Amygdala (tissue), 56 donors: ENCODE results near the gene AUTS2.

ENCODE experiments used
- DNase-seq, 56 donors: peaks; one replicate each; lab custom pipeline; 2025; lab: John Stamatoyannopoulos, UW

Gene AUTS2

DNA sequence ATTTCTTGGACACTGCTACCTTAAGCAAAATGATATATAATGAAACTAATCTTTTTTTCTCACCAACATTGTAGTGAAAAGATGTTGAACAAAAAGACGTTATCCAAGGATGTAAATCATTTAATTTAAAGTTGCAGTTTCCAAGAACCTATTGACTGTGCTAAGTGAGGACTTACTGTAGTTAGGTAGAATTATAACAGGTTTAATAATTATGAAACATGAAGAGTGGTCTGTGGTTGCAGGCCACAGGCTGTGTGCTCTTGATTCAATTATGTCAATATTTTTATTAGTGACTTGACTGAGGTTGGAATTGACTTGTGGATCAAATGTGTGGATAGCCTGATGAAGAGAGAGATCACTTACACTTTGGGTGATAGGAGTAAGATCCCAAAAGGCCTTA lies 478.1 kb downstream of the AUTS2 start:
- DNase-seq = no peak

DNA sequence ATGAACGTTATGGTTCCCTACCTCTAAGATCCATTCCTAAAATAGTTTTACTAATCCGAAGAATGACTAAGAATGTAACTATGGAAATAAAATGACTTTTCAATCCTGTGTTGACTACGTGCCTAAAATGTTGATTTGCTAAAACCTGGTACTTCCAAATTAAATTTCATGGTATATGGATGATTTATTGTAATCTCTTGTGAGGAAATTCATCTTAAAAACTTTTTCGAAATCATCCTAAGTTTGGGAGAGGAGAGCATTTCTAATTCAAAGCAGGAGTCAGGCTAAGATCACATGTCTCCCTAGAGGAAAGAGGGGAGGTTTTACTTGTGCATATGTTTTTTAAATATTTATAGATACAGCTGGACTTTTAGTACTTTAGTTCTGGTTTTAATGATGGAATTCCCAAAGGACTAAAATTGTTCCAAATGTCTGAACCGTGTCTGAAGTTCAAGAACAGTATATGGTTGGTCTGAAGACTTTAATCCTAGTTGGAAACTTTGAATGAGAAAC lies 483.9 kb downstream of the AUTS2 start:
- no peak for DNase-seq

DNA sequence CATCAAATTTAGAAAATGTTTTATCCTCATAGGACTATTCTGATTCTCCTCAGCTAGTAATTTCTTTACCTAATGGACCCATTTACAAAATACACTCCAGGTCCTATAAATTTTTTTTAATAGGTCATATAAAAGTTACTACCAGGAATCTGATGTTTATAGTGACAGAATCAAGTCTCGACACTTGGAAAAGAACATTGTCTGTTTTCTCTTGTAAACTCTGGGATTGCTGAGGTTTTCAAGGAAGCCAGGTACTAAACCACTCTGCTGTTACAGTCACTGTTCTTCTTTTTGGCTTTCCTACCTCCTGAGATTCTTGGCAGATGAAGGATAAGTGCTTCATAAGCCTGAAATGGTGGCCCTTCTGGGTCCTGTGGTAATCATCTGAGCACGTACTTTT lies 493.1 kb downstream of the AUTS2 start:
- DNase-seq = no peak

DNA sequence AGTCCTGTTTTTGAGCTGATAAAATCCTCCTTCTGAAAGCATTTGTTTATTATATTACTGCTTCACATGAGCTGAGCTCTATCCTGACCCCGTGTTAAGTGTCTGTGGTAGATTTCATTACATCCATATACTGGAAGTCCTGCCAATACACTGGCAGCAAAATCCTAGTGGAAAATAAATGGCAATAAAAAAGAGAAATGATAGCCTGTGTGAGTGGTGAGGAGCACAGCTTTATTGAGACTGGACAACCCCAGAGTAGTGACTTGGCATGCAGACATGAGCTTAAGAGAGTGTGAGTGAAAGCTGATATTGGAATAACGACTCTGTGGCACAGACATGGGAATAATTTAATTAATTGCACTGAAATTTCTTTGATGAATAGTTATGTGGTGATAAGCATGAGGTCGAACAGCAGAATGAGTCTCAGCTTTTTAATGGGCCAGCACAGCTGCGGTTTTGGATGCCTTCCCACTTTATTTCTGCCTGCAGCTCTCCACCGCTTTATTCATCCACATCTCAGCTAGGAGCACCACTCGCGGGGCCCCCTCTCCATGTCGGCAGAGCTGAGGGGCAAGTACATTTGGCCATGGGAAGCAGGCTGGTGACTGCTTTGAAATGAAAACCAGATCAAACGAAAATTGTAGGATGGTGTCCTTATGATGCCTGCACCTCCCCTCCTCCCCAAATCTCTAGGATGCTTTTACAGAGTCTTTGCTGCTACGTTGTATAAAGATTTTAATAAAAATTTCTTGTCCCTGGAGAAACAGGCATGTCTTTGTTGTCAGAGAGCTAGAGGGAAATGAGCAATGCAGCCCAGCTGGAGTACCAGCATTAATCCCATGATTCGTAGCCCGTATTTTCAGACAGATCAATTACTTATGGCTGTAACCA lies 494.3 kb downstream of the AUTS2 start:
- DNase-seq = peak in 32 of 56 donors; percentile 0 to 52 (median 10)

DNA sequence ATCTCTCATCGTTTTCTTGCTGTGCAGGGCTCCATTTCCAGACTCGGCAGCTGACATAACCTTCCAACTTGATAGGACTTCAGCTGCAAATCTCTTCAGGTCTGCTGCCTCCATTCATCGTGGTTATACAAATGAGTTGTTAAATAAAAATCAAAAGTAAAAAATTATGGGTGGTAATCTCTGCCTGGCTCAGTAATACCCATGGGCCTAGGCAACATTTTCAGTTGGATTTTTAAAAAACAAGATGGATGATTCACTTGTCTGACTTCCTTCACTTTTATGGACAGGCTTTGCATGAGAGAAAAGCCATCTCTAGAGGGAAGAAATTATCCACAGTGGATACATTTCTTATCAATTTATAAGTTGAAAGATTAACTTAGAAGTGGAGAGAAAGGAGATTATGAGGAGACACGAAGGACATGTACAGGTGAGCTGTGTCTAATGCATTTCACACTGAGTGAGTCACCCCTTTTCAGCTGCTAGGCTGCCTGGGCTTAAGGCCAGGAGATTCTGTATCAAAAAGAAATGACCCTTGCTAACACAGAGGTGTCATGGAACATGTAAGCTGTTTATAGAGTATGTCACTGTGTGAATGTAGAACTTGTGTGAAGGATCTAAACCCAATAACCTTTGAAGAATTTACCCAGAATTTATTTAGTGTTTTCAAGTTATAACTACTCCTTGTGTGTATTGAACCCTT lies 495.1 kb downstream of the AUTS2 start:
- DNase-seq = peak in 1 of 56 donors; percentile 8

DNA sequence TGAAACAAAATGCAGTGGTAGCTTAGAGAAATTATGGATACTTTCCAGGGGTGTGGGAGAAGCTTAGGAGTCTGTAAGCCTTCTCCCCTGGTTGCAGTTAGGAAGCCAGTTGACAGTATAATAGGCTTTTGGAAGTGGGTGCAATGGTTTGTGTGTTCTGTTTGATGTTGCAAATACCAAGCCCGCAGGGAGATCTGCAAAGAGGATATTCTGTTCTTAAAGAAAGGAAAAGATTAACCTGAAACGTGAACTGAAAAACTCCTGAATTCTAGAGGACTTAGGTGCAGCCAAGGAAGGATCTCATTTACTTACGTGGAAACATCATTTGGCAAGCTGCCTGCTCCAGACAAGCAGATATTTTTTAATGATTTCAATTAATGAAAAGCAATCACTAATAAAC lies 496.6 kb downstream of the AUTS2 start:
- no peak for DNase-seq

DNA sequence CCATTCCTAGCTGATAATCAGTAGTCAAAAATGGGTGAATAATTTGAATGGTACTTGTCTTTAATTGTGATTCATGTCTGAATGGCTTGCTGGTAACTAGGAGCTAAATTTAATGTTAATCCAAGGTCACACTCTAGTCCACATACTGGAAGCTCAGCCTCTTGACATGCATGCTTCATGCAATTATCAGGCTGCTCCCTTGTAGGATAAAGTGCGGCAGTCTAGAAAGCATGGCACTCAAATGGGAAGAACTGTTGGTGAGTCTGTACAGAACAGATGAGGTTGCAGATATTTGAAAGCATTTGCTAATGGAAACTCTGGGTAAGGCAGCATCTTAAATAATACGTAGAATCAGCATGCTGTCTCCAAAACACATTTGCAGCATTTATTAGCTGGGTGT lies 499.4 kb downstream of the AUTS2 start:
- DNase-seq = no peak

DNA sequence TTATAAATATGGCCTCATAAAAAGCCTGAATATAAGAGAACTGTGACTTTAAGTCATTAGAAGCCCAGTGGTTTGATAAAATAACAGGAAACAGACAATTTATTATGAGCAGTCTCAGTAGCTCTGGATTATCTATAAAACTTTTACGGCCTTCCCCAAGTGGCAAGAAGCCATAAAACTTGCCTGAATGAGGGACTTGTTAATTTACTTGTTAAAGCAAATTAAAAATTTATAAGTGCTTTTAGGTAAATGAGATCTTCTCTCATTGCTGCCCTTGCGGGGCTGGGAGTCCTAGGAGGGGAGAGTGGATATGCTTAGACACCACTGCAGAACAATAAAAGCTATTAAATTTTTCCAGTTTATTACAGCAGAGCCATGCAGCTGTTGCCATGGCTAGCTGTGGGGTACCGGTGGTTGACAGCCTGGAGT lies 499.9 kb downstream of the AUTS2 start:
- no peak for DNase-seq

DNA sequence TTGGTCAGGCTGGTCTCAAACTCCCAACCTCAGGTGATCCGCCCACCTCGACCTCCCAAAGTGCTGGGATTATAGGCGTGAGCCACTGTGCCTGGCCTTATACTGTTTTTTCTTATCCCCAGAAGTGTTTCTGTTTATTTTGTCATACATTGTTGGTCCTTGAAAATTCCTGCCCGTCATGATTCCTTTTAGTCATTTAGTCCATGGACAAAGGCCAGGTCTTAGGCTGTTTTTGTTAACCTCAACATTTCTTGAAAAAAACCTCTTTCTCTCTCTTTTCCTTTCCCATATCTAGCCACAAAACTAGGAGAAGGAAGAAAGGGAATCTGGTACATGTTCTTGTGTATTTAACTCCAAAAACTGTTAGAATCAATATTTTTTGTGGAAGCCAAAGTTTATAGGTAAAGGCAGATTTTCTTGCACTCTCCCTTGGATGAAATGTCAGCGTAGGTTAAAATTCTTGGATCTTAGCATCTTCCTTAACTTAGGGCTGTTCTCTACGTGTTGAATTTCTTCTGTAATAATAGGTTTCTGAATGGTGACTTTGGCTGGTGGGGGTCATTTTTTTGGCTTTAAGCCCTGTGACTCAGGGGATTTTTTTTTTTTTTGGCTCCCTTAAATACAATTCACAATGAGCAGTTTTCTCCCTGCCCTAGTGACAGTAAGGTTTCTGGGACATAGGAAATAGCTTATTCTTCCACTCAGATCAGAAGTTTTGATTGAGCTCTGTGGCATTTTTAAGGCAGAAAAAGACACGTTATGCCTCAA lies 500.8 kb downstream of the AUTS2 start:
- DNase-seq = no peak

DNA sequence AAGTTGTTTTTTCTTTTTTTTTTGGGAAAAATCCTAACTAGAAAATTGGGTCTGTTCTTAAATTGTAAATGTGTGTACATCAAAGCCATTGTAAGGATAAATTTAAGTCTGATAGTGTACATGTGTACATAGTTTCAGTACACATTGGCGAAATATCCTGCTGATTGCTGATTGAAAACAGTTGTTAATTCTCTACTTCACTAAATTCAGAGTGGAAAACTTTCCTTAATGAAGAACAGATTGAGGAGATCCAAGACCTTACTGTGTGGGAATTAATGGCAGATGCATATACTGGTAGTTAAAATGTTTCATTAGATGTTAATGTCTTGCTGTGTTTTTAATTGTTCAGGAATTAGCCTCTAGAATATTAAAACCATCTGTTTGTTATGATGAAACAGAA lies 506.0 kb downstream of the AUTS2 start:
- DNase-seq = no peak

DNA sequence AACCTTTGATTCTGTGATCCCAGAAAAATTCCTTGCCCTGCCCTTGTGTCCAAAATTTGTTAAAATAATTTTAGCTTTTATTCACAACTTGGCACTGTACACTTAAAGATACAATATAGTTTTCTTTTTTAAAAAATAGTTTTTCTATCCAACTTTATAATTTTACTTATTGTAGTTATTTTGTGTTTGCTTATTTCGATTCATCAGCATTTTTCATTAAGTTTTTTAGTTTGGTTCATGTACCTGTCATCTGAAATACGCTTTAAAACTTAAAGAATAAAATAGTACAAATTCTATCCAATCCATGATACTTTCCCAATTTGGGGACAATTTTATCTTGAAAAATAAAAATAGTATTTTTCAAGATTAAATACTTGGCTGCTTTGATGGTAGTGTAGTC lies 514.8 kb downstream of the AUTS2 start:
- DNase-seq = no peak

DNA sequence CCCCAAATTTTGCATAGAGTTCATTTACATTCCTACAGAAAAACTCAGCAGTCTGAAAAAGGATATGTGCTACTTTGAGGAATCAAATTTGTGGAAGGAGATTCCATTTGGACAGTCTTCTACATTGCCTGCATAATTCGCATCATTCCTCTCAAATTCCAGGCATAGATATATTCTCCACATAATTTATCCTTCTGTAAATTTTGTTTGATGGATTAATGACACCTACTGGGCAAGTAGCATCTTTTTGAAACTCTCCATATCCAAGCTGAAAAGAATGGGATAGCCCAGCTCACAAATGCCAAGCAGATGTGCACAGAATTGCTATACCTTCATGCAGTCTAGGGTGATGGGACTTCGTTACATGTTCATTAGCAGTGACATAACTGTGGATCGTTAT lies 515.3 kb downstream of the AUTS2 start:
- DNase-seq = no peak

DNA sequence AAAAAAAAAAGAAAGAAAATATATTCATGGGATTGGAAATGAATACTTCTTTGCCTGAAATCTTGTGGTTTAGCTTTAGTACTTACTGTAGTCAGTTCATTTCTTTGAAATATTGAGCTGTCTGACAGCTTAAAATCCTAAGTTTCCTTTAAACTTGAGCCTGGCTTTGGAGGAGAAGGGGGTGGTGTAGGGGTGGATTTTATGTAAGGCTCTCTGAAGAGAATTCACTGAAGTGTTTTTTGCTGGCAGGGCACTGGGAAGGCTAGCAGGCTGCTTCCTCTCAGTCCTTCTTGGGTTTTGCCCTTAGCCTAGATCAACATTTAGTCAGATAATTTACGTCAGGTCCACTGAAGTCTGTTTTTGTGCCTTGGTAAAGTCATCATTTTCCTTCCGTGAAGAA lies 516.5 kb downstream of the AUTS2 start:
- DNase-seq = no peak

DNA sequence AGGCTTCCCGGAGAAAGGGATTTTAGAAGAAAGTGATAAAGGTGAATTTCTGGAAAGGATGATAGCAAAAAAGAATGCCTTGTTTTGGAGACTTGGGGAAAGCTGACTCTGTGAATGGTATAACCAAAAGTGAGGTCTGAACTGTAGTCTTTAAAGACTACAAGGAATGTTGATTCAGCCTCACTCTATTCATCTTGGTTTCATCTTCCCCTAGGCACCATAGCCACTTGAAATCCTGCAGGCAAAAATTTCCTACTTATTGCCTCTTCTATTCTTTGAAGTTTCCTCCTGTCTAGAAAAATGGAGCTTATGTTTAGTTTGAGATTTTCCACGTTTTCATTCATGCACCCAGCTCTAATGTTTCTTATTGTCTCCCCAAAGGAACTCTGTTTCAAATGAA lies 518.0 kb downstream of the AUTS2 start:
- no peak for DNase-seq

DNA sequence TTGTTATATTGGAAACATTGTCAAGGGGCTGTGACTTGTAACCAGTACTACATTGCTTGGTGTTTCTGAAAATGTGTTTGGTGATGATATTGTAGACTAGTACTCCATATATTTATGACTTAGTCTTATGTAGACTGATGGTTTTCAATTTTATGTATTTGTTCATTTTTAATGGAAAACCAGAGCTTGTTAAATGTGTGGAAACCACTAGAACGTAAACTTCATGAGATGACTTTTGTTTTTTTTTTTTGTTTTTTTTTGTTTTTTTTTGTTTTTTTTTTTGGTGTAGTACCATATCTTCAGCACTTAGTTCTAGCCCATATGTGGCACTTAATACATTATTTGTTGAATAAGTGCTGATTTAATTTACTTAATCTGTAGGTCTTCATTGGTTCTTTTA lies 518.6 kb downstream of the AUTS2 start:
- DNase-seq = no peak

DNA sequence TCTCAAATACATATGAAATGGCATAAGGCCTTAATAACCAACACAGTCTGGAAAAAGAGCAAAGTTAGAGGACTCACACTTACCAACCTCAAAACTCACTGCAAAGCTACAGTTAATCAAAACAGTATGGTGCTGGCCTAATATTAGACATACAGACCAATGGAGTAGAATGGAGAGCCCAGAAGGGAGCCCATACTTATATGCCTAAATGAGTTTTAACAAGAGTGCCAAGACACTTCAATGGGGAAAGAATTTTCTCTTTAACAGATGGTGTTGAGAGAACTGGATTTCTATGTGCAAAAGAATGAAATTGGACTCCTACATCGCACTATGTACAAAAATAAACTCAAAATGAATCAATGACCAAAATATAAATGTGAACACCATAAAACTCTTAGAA lies 522.6 kb downstream of the AUTS2 start:
- DNase-seq = no peak

DNA sequence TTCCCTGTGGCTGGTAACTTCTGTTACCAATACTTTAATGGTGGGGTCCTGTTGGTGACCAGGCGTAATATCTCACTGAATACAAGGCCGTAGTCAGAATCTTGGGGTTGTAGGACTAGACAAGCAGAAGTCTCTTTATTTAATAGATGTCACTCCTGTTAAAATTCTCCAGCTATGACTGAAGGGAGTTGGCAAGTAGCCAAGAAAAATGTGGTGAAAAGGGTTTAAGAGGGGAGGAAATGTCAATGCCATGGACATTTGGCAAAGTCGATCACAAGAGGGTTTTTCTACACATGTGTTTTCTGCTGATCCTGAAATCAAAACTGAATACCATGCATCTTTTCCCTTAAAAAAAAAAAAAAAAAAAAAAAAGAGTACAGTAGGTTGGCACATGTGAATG lies 533.5 kb downstream of the AUTS2 start:
- DNase-seq = no peak

DNA sequence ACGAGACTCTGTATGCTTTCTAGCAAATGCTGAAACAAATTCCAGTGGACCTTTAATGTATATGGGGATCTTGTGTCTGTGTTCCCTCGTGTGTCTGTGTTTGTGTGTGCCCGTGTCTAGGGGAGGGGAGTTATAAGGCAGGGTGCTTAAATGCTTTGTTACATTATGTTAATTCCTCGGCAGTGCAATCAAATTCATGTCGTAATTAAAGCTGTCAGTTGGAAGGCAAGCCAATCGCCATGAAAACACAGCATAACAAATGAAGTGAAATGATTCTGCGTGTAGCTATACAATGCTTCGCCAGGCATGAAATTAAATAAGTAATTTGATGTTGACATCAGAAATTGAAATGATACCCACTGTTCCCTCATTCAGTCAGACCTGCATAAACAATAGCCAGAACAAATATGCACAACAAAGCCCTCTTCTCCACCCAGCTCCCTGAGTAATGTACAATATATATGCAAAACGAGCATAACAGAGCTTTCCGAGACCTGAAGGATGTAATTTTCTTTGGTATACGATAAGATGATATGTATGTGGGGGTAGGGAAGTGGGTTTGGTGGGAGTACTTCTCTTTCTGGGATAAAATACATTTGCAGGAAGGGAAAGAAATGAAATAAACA lies 534.1 kb downstream of the AUTS2 start:
- no peak for DNase-seq

DNA sequence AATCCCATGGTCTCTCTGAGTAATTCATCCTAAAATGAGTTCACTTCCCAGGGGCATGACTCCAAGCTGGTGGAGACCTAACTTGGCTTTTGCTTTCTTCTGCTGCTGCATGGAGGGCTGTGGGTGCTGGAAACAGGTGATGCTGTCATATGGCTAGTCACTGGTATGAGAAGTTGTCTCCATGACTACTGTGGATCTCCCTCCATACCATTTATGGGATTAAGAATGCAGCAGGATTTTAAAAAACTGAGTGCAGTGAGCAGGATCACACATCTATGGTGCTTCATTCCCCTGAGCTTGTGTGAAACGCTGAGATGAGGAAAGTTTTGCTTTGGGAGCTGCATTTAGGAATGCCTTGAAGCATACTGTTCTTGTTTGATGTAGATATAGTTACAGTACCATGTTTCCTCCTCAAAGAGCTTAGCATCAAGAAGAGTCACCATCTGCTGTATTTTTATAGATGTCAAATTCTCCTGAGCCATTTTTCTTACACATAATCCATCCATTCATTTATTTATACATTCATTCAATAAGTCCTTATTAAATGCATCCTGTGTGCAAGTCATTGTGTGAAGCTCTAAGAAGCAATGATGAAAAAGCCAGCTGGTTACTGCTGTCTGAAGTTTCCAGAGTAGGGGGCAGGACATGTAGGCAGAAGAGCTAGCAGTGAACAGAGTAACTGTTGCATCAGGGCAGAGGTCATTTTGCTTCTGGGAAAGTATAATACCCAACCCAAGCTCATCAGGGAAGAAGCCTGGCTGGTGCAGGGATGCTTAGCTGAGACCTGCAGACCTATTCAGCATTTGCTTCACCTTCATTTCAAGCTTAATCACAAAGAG lies 534.8 kb downstream of the AUTS2 start:
- peak in 6 of 56 donors; percentile 0 to 24 (median 2) for DNase-seq
